RWPE2 (cell line): ENCODE results near the gene OSBPL3.

Experiments used
- ATAC-seq: fragments of 200-7000 bp; cut with Tn5 transposase; 3 replicates; pipeline ENCODE4 v1.9.1; 2021; ENCODE audit warnings: low read depth
- DNase-seq: peaks from one replicate; pipeline ENCODE4 v3.0.0-alpha.2; 2020; ENCODE audit warnings: low spot score
- H3K27ac ChIP-seq: fragments of 450-650 bp; 2 replicates; pipeline ENCODE4 v1.5.1; 2017; ENCODE audit warnings: mild to moderate bottlenecking; ENCODE audit not compliant: poor library complexity, severe bottlenecking
- H3K27me3 ChIP-seq: fragments of 250-450 bp; sonication (Bioruptor Pico); 2 replicates; pipeline ENCODE4 v1.5.1; 2021; ENCODE audit warnings: mild to moderate bottlenecking, moderate library complexity; ENCODE audit not compliant: insufficient read depth, poor library complexity, severe bottlenecking
- H3K36me3 ChIP-seq: fragments of 250-450 bp; sonication (Bioruptor Pico); 2 replicates; pipeline ENCODE4 v1.5.1; 2020; ENCODE audit warnings: low read depth, mild to moderate bottlenecking, moderate library complexity
- H3K4me1 ChIP-seq: fragments of 250-450 bp; sonication (Bioruptor Pico); 2 replicates; pipeline ENCODE4 v1.5.1; 2021; ENCODE audit warnings: mild to moderate bottlenecking, moderate library complexity; ENCODE audit not compliant: insufficient read depth, poor library complexity, severe bottlenecking
- H3K4me3 ChIP-seq: fragments of 250-450 bp; sonication (Bioruptor Pico); 2 replicates; pipeline ENCODE4 v1.5.1; 2021; ENCODE audit warnings: mild to moderate bottlenecking, moderate library complexity; ENCODE audit not compliant: severe bottlenecking
- H3K9me3 ChIP-seq: fragments of 250-450 bp; sonication (Bioruptor Pico); 2 replicates; pipeline ENCODE4 v1.5.1; 2021; ENCODE audit warnings: mild to moderate bottlenecking, moderate library complexity; ENCODE audit not compliant: severe bottlenecking
- CTCF ChIP-seq: fragments of 450-650 bp; IDR thresholded peaks from one replicate; pipeline ENCODE4 v1.5.1; 2017; ENCODE audit warnings: mild to moderate bottlenecking, moderate library complexity; ENCODE audit not compliant: poor library complexity, severe bottlenecking

Gene OSBPL3

DNA sequence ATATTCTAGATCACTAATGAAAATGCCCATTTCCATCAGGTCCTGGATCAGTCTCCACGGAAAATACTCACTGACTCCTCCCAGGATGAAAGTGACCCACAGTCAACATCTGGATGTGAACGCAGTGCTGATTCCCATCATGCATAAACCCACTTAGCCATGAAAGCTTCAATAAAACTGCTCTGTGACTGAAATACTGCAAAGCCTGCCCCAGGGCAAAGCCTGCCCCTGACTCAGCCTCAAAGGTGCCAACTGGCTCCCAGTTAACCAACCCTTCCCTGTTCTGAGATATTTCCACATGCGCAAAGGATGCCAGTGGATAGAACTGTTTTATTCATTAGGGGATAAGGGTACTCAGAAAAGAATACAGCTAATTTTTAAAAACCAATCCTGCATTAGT, 24.0 kb downstream of the OSBPL3 start:
- Histone ChIP-seq H3K27me3 (no peaks in the 10 kb centered on the region), H3K4me3 (no peak overlapping the region), H3K27ac (no peak overlapping the region), H3K36me3 (no peaks in the 10 kb centered on the region), H3K9me3 (no peaks in the 10 kb centered on the region), H3K4me1 (peaks cover 6% of the 10 kb centered on the region)
- no peak for TF ChIP-seq CTCF
- ATAC-seq (peak; percentile 91), DNase-seq (no peak)

DNA sequence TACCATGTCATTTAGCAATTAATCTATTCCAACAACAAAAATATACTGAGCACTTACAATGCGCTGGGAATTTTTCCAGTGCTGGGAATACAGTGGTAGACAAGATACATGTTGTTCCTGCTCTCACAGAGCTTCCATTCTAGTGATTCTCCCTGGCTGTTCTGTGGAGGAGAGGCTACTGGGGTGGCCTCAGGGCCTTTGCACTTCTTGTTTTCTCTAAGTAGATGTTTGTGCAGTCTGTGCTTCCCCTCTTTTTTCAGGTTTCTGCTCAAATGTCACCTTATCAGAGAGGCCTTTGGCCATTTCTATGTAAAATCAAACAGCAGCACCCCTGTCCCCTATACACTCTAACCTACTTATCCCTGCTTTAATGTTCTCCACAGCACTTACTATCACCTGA, 24.7 kb downstream of the OSBPL3 start:
- Histone ChIP-seq H3K36me3 (no peaks in the 10 kb centered on the region), H3K27ac (no peak overlapping the region), H3K4me3 (no peak overlapping the region), H3K27me3 (no peaks in the 10 kb centered on the region), H3K4me1 (peaks cover 6% of the 10 kb centered on the region), H3K9me3 (no peaks in the 10 kb centered on the region)
- DNase-seq: no peak
- no peak for TF ChIP-seq CTCF
- no peak for ATAC-seq

DNA sequence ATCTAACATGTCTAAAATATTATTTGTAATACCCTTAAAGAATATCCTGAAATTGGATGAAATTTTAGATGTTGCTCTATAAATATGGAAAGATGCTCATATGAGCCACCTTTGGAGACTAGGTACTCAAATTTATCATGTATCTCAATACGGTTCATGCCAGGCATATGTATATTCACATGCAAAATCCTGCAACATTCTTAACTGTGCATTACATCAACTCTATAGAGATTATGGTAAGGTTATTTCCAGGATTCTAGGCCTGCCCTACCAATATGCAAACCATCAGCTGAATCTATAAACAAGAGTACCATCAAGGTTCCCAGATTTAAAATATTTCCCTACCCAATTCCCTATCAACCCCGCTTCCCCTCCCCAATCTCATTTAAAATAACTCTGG, 27.5 kb downstream of the OSBPL3 start:
- DNase-seq (no peak), ATAC-seq (no peak)
- no peak overlapping the region for H3K27ac ChIP-seq
- no peaks in the 10 kb centered on the region for H3K9me3 ChIP-seq
- H3K4me1 ChIP-seq: peaks cover 18% of the 10 kb centered on the region
- no peaks in the 10 kb centered on the region for H3K36me3 ChIP-seq
- TF ChIP-seq CTCF: no peak
- H3K4me3 ChIP-seq: no peak overlapping the region
- no peaks in the 10 kb centered on the region for H3K27me3 ChIP-seq

DNA sequence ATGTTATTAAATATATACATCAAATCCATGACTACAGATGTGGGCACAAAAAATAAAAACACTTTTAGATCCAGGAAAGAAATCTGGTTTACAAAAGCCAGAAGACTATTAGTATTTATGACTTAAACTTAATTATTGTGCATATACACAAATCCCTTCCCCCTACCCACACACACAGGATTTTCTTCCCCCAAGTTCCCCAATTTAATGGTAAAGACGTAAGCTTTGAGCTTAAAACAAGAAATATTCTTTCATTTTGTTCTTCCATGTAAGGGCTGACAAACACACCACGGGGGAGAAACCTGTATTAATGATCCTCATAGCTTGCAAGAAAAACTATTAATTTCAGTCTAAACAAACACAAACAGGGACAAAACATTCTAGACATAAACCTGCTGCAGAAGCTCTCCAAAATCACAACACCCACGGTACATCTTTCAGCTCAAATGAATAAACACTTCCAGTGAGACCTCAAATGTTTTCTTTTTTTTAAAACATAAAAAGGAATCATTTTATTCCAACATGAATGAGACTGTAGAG, 28.5 kb downstream of the OSBPL3 start:
- Histone ChIP-seq H3K9me3 (peaks cover 2% of the 10 kb centered on the region), H3K27me3 (no peaks in the 10 kb centered on the region), H3K36me3 (no peaks in the 10 kb centered on the region), H3K27ac (no peak overlapping the region), H3K4me3 (no peak overlapping the region), H3K4me1 (peaks cover 18% of the 10 kb centered on the region)
- no peak for ATAC-seq
- no peak for TF ChIP-seq CTCF
- DNase-seq: no peak

DNA sequence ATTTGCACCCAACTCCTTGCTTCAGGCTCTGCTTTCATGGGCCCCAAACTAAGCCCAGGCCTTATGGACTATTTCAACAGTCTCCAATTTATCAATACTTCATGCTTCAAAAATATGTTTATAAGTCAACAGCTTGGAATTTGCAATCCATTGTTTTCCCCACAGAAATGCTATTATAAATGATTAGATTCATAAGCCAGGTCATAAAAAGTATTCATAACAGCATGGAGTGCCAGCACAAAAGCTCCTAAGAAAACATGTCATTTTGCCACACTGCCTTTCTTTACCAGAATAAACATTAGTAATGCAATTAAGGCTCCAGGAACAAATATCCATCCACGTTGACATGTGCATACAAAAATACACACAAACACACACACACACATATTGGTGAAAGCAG, 30.1 kb downstream of the OSBPL3 start:
- Histone ChIP-seq H3K27me3 (no peaks in the 10 kb centered on the region), H3K4me1 (peaks cover 13% of the 10 kb centered on the region), H3K36me3 (no peaks in the 10 kb centered on the region), H3K27ac (no peak overlapping the region), H3K9me3 (peaks cover 2% of the 10 kb centered on the region), H3K4me3 (no peak overlapping the region)
- no peak for ATAC-seq
- no peak for DNase-seq
- no peak for TF ChIP-seq CTCF
